Right lobe of liver (tissue), 4 donors: ENCODE measurements around the gene CTCF.

ENCODE experiments used
- CTCF ChIP-seq, 4 donors: fragments of 200-600 bp in 3 of 4; fragments of 450-650 bp in 1 of 4; IDR thresholded peaks; one replicate each; pipeline versions ENCODE4 v1.5.1 to v1.8.0; 2016 to 2022; ENCODE audit warnings: antibody characterized with exemption in 4 of 4, mild to moderate bottlenecking in 2 of 4
- POLR2A ChIP-seq: fragments of 450-650 bp; IDR thresholded peaks from one replicate; pipeline ENCODE4 v1.6.1; 2017; ENCODE audit warnings: antibody characterized with exemption, mild to moderate bottlenecking
- donor health status: DM: no; HTN: no; CAD: no.
- donor health status: DM: no; HTN: no; CAD: no.
- donor health status: DM: no; HTN: yes; CAD: no.

GRCh38 chr16:67632415-67633172 is 70.3 kb downstream of the CTCF start:
- TF ChIP-seq CTCF (IDR thresholded peaks at IDR 0.05) = no peak
- no peak for TF ChIP-seq POLR2A
